Thymus (tissue), 11 donors: ENCODE data around the gene S100A7. TPM values are rescaled to one million over a fixed set of nuclear protein-coding genes. Genes with fewer than 3 reads are reported as not detected.
"Not testable (repeated sequence)": the region's sequence is repeated elsewhere in the genome, so short reads cannot be mapped to it uniquely, and the experiment has no call there.

ENCODE experiments used
- DNase-seq, 9 donors: peaks; one replicate each; pipeline ENCODE4 v3.0.0-alpha.2; 2013; ENCODE audit warnings: low spot score in 9 of 9, low read depth in 6 of 9, missing footprints in 1 of 9
- H3K27ac ChIP-seq, 2 donors: one replicate each; pipeline ENCODE4 v1.5.1; 2013; ENCODE audit warnings: control low read depth in 1 of 2, low read depth in 1 of 2, low read length in 1 of 2, mild to moderate bottlenecking in 1 of 2, moderate library complexity in 1 of 2
- H3K27me3 ChIP-seq, 2 donors: one replicate each; pipeline ENCODE4 v1.5.1; 2013; ENCODE audit warnings: low read length in 1 of 2; ENCODE audit not compliant: control insufficient read depth in 2 of 2, insufficient read depth in 1 of 2
- H3K36me3 ChIP-seq, 2 donors: one replicate each; pipeline ENCODE4 v1.5.1; 2013; ENCODE audit warnings: low read length in 1 of 2, mild to moderate bottlenecking in 1 of 2, moderate library complexity in 1 of 2; ENCODE audit not compliant: control insufficient read depth in 2 of 2, insufficient read depth in 2 of 2
- H3K4me1 ChIP-seq, 2 donors: one replicate each; pipeline ENCODE4 v1.5.1; 2013; ENCODE audit warnings: low read length in 2 of 2; ENCODE audit not compliant: control insufficient read depth in 2 of 2, insufficient read depth in 2 of 2
- H3K4me3 ChIP-seq, 2 donors: one replicate each; pipeline ENCODE4 v1.5.1; 2013; ENCODE audit warnings: low read length in 2 of 2, control low read depth in 1 of 2, mild to moderate bottlenecking in 1 of 2
- H3K9me3 ChIP-seq, 2 donors: one replicate each; pipeline ENCODE4 v1.5.1; 2013; ENCODE audit warnings: low read length in 1 of 2, mild to moderate bottlenecking in 1 of 2; ENCODE audit not compliant: control insufficient read depth in 2 of 2, insufficient read depth in 1 of 2
- WGBS: extraction: QIAGEN DNeasy Blood & Tissue Kit; methylation state at CpG from one replicate; pipeline ENCODE4 v1.1.7; 2013; 5-methylcytosine and 5-hydroxymethylcytosine counted together
- polyA plus RNA-seq: library from polyadenylated mRNA; stranded (reverse); fragments of 200-250 nt; gene quantifications from one replicate; pipeline ENCODE4 v1.2.3, GENCODE V29; 2013
- total RNA-seq: library from RNA; stranded (reverse); fragments of 120-200 nt; gene quantifications from one replicate; pipeline ENCODE4 v1.2.4, GENCODE V29; 2013
- donor health status: healthy.

S100A7 gene
- total and polyA plus RNA-seq, 2 donors = 5.9 to 247 TPM

DNA sequence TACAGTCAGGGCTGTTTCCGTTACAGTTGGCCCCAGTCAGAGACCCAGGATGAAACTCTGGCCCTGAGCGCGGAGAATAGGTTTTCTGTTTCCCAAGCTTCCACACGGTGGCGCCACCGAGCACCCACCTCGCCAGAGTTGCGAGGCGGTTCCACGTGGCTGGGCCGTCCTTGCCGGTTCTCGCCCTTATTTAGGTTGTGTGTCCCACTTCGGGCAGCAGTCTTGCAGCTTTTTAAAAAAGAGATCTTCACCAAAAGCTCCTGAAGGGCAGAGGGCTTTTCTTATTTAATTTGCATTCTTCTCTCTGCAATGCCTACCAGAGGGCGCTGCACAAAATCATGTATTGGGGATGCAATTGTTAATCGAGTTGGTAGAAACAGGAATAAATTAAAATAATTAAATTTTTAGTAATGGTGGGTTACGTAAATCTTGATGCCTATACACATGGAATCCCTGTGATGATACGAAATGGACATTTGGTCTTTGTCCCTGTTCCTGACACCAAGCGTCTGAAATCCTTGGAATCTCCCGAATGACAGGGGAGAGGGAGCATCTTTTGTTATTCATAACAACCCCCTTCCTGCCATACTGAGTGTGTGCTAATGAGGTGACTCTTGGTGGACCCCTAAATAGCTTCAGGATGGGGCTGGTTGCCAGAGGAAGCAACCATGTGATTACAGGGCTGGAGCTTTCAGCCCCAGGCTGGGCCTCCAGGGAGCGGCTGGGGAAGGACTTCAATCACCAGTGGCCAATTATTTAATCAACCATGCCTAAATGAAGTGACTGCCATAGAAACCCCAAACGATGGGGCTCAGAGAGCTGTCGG lies 5.6 kb upstream of the S100A7 start:
- Histone ChIP-seq H3K36me3 (no peaks in the 10 kb centered on the region), H3K27ac (no peak overlapping the region), H3K4me1 (no peaks in the 10 kb centered on the region), H3K4me3 (no peak overlapping the region), H3K9me3 (peaks cover 0 to 3% of the 10 kb centered on the region in 2 donors), H3K27me3 (peaks cover 0 to 10% of the 10 kb centered on the region in 2 donors)
- 26% methylated on average over 23 of the region's 23 CpGs for WGBS
- DNase-seq = peak in 5 of 9 donors; percentile 17 to 49 (median 19)

DNA sequence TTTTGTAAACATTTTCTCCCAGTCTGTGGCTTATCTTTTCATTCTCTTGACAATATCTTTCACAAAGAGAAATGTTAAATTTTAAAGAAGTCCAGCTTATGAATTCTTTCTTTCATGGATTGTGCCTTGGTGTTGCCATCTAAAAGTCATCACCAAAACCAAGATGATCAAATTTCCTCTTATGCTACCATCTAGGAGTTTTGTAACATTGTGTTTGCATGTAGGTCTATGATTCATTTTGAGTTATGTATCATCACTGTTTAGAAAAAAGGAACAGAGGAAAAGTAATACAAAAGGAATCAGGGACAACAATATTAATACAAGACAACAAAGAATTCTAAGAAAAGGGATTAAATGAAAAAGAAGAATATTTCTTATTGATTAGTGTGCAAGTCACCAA lies 2.3 kb upstream of the S100A7 start:
- not testable (repeated sequence) for H3K4me3 ChIP-seq, H3K27ac ChIP-seq, H3K9me3 ChIP-seq, DNase-seq, H3K36me3 ChIP-seq, H3K4me1 ChIP-seq
- peaks cover 0 to 10% of the 10 kb centered on the region in 2 donors for H3K27me3 ChIP-seq

DNA sequence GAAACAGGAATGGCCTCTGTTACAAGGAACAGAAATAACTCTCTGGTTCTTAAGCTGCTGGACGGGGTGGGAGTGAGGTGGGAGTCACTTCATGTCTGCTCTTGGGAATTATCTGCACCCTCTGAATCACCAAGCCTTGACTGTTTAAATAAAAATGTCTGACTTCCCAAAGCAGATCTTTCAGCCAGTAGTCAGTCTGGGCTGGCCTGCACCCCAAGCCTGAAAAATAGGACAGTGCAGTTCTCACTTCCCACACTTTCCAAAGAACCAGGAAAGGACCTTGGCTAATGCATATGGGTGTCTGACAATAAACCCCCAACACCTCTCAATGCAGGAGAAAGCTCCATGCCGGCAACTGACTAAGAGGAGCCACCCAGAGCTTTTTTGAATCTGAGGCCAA lies 796 bp downstream of the S100A7 start:
- no peak overlapping the region for H3K4me3 ChIP-seq
- no peaks in the 10 kb centered on the region for H3K36me3 ChIP-seq
- H3K27me3 ChIP-seq = no peaks in the 10 kb centered on the region
- no peaks in the 10 kb centered on the region for H3K4me1 ChIP-seq
- H3K9me3 ChIP-seq = no peaks in the 10 kb centered on the region
- 90% methylated on average over 2 of the region's 2 CpGs for WGBS
- no peak for DNase-seq
- H3K27ac ChIP-seq = no peak overlapping the region

- H3K4me3 ChIP-seq = no peak overlapping the region
- H3K9me3 ChIP-seq = no peaks in the 10 kb centered on the region
- no peak overlapping the region for H3K27ac ChIP-seq
- WGBS = 82% methylated on average over 1 of the region's 1 CpG
- DNase-seq = no peak
- no peaks in the 10 kb centered on the region for H3K4me1 ChIP-seq
- no peaks in the 10 kb centered on the region for H3K36me3 ChIP-seq
- no peaks in the 10 kb centered on the region for H3K27me3 ChIP-seq
These were observed 4.1 kb downstream of the S100A7 start for GRCh38 chr1:153456396-153456795.

GRCh38 chr1:153448851-153449250 lies 11.6 kb downstream of the S100A7 start:
- not testable (repeated sequence) for DNase-seq, H3K4me3 ChIP-seq, H3K27ac ChIP-seq, H3K36me3 ChIP-seq, H3K27me3 ChIP-seq, H3K4me1 ChIP-seq, H3K9me3 ChIP-seq
- 90% methylated on average over 4 of the region's 4 CpGs for WGBS

GRCh38 chr1:153447498-153448170 lies 12.8 kb downstream of the S100A7 start:
- DNase-seq = no peak
- 96% methylated on average over 1 of the region's 1 CpG for WGBS
- no peaks in the 10 kb centered on the region for H3K4me1 ChIP-seq
- H3K27me3 ChIP-seq = no peaks in the 10 kb centered on the region
- no peak overlapping the region for H3K27ac ChIP-seq
- peaks cover 0 to 6% of the 10 kb centered on the region in 2 donors for H3K9me3 ChIP-seq
- no peaks in the 10 kb centered on the region for H3K36me3 ChIP-seq
- no peak overlapping the region for H3K4me3 ChIP-seq

DNA sequence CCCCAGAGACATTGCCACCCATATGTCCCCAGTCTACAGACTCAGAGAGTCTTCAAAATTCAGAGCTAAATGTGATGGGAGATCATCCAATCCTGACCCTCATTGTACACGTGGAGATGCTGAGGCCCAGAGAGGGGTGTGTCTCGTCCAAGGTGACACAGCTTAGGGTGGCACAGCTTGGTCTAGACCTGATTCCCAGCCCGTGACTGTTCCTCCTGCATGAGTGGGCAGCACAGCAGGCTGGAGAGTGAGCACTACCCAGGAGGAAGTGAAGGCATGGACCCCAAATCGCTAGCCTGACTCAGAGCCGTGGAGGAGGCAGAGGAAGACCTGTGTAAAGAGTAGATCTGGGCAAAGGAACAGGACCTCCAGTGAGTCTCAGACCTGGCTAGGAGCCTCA lies 16.4 kb downstream of the S100A7 start:
- WGBS = 83% methylated on average over 5 of the region's 5 CpGs
- no peak for DNase-seq
- Histone ChIP-seq H3K27me3 (no peaks in the 10 kb centered on the region), H3K4me1 (no peaks in the 10 kb centered on the region), H3K9me3 (peaks cover 0 to 6% of the 10 kb centered on the region in 2 donors), H3K4me3 (no peak overlapping the region), H3K36me3 (no peaks in the 10 kb centered on the region), H3K27ac (no peak overlapping the region)

- H3K4me3 ChIP-seq = no peak overlapping the region
- H3K4me1 ChIP-seq = no peaks in the 10 kb centered on the region
- 68% methylated on average over 4 of the region's 4 CpGs for WGBS
These were observed 17.0 kb downstream of the S100A7 start for GRCh38 chr1:153443486-153443885.

GRCh38 chr1:153441238-153441755 lies 19.2 kb downstream of the S100A7 start:
- H3K4me3 ChIP-seq = no peak overlapping the region
- DNase-seq = no peak
- peaks cover 0 to 6% of the 10 kb centered on the region in 2 donors for H3K9me3 ChIP-seq
- no peaks in the 10 kb centered on the region for H3K36me3 ChIP-seq
- no peaks in the 10 kb centered on the region for H3K27me3 ChIP-seq
- WGBS = 78% methylated on average over 9 of the region's 9 CpGs
- no peak overlapping the region for H3K27ac ChIP-seq
- no peaks in the 10 kb centered on the region for H3K4me1 ChIP-seq

More at GRCh38 chr1:153443486-153443885, 17.0 kb downstream of the S100A7 start:
- Histone ChIP-seq H3K27me3 (no peaks in the 10 kb centered on the region), H3K27ac (no peak overlapping the region), H3K9me3 (peaks cover 0 to 6% of the 10 kb centered on the region in 2 donors), H3K36me3 (no peaks in the 10 kb centered on the region)
- DNase-seq = no peak
